Middle frontal gyrus (tissue), 1 donor: ENCODE data around the gene C3orf18.

Experiments used
- DNase-seq: peaks from one replicate; pipeline ENCODE4 v3.0.0-alpha.2; 2015; ENCODE audit warnings: low spot score; ENCODE audit errors: extremely low spot score

The C3orf18 gene

DNA sequence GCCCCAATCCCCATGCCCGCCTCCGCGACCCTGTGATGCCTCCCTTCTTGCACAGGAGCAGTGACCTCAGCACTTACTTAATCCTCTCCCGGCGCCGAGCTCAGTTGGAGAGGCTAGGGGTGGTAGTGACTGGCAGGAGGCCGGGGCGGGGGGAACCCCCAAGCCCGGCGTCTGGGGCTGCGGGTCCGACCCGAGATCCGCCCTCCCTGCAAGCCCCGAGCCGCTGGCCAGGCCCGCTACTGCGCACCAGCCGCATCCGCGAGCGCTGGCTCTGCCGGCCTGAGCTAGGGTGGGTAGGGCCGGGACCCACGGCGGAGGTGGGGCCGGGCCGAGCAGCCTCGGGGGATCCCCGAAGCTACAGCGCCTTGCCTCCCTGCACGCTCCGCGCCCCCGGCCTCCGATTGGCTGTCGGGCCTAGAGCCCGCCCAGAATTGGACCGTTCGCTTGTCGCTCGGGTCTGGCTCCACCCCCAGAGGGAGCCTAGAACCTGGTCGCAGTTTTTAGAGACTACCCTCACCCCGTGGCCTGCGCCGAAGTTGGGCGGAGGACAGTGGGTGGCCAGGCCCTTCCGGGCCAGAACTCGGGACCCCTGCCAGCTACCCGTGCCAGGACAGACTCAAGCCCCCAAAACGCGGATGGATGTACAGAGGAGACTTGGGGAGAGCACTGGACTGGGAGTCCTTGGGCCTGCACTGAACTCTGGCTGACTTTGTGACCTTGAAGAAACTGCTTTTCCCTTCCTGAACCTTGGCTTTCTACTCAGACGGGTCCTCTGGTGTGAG, at the start of gene C3orf18:
Gene C3orf18, minus strand, starts transcription at position 362 of the 782 bp plus-strand sequence. CDS start 2,048 bp downstream, outside the sequence.
- DNase-seq: peak; percentile 89

DNA sequence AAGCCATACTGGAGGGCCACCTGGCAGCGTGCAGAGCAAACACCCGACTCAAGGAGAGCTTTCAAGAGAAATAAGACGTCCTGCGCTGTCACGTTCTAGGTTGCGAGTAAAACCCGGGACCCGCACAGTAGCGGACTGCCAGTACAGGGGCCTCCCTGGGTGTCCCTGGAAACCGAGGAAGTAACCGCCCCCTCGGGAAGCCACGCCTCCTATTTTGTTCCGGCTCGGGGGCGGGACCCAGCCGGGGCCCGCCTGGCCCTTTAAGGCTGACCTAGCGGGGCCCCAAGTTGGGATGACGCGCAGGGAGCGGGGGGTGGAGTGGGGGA, 49.2 kb upstream of the C3orf18 start:
- DNase-seq: peak; percentile 72

DNA sequence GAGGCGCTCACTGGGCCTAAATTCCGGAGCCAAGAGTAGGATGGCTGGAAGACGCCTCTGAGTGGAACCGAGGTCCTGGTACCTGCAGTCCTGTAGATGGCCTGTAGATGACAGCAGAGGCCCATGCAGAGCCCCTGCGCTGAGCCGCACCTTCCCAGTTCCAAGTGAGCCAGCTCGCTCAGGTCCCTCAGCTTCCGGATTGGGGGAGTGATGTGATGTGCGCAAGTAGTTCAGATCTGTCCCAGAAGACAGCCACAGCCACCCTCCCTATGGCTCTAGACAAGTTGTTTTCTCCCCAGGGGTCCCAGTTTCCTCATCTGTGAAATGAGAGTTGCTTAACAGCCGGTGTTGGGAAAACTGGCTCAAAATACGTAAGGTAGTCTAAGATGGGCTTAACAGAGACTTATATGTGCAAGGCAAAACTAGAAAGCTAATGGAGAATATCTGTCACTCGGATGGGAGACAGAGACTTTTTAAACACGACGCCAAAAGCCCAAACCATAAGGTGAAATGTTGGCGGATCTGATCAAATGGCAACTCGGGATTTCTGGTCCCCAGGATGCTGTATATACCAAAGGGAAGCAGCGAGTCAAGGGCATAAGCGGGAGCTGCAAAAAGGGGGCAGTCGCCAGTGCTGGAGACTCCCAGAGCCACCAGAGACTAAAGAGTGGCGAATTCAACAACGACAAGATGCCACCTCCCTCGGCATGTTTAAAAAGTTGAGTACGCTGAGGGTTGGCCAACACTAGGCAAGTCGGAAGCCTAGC, 48.6 kb upstream of the C3orf18 start:
- peak; percentile 67 for DNase-seq

DNA sequence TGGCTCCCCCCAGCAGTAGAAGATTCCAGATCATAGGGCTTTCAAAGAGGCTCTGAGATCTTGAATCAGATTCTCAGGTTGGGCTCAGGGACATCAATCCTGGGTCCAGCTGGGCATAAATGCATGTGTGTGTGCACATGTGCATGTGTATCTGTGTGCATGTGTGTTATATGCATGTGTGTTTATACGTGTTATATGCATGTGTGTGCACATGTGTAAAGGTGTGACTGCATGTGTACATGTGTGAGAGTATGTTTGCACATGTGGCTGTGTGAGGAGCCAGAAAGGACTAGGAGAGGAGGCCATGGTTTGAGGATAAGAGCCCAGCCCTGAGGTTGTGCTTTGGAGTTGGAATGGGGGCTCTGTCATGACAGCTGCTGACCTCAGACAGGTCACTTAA, 47.6 kb upstream of the C3orf18 start:
- DNase-seq: no peak

DNA sequence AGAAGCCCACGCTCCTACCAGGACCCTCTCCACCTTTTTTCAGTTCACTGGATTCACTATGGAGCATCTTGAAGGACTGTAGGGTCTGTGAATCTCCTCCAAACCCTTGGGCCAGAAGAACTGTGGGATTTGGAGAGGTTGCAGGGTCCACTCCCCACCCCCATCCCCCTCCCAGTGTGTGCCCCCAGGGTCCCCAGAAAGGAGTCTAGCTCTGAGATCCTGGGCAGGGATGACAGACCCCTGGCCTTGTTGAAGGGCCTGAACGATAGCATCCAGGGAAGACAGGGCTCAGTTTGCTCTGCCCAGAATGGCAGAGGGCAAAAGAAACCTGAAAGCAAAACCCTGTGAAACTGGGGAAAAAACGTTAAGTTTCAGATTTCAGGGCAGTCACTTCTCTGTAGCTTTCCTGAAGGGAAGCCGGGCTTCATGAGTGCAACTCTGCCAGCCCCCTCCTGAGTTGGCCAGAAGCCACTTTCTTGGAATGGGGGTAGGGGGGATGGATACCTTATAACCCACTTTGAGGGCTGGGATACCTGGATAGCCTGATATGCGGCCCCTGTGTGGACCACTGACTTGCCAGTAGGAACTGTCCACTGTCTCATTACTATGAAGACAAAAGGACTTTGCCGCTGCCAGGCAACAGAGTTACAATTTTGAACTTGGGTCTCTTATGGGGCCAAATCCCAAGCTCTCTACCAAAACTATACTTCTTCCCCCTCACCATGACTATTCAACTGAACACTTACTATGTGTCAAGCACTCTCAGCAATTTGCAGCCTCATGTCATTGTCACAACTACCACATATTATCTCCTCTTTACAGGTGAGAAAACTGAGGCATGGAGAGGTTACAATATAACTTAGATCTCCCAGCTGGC, 45.7 kb upstream of the C3orf18 start:
- no peak for DNase-seq

DNA sequence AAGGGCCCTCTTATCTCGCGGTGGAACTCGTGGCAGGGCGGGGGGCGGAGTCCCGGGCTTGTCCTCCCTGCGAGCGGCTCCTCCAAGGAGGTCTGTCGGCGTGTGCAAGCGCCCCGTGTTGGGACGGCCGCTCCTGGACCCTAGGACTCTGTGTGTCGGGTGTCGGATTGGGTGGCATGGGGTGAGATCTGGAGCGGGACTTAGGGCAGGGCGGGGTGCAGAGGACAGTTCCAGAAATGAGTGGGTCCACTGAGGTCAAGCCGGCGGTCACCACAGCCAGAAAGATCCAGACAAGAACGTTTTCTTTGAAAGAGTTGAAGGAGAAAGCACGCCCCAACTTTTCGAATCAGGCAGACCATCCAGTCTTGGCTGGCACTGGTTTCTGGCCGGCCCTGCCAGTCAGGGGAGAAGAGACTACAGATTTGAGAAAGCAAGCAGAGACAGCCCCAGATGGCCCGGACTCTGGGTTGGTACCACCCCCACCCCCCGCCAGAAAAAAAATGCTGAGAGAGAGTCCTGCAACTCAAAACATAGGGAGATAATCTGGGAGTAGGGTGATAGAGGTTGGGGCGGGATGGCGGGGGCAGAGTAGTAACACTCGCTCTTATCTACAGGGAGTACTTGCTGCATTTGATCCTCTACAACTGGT, 44.8 kb upstream of the C3orf18 start:
- no peak for DNase-seq

DNA sequence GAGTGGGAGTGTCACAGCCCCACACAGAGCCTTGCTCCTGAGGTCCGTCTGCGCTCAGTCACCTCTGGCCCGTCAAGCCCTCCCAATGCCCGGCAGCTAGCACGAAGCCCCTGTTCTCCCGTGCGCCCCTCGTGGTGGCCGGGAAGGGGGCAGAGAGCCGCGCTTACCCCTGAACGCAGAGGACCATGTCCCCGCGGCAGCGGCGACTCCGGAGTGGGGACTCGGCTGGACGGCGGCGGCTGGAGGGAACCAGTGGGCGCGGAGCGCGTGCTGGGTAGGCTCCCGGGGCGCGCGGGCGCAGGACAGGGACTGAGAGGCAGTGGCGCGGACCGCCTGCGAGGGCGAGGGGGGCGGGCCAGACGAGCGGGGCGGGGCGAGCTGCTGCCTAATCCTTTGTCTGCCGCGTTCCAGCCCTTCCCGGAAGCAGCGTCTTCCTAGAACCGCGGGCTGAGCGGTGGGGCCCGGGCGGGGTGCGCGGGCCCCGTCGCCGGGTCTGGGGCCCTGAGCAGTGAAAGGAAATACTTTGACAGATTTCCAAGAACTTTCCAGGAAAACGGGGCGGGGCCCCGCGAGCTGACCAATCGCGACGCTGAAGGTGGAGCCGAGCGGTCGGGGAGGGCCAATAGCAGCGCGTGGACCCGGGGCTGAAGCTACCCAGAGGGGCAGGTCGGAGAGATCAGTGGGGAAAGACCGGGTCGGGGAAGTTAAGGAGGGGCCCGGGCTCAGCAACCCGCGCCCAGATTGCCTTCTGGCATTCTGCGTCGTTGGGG, 44.1 kb upstream of the C3orf18 start, which contains the start of gene CISH:
Gene CISH, minus strand, starts transcription at position 311 of the 770 bp plus-strand sequence. Its CDS starts 124 bp downstream, at position 187.
- peak; percentile 48 for DNase-seq

DNA sequence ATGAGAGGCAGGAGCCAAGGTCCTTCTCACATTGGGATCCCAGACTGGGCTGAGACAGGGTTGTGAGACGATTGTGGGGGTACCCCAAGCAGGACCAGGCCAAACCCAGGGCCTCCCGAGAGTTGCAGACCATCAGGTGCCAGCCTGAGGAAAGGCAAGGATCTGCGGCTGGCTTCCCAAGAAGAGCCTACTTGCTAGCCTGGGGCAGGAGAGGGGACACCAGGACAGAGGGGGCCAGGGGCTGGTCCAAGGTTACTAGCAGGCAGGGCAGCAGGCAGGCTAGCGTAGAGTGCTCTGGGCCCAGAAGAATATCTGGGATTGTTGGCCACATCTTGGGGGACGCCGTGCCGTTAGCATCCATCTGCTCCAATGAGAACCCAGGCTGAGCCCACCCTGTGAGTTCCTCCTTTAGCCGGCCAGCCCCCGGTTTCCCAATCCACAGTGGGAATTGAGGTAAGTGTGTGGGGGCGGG, 43.5 kb upstream of the C3orf18 start:
- DNase-seq: no peak

DNA sequence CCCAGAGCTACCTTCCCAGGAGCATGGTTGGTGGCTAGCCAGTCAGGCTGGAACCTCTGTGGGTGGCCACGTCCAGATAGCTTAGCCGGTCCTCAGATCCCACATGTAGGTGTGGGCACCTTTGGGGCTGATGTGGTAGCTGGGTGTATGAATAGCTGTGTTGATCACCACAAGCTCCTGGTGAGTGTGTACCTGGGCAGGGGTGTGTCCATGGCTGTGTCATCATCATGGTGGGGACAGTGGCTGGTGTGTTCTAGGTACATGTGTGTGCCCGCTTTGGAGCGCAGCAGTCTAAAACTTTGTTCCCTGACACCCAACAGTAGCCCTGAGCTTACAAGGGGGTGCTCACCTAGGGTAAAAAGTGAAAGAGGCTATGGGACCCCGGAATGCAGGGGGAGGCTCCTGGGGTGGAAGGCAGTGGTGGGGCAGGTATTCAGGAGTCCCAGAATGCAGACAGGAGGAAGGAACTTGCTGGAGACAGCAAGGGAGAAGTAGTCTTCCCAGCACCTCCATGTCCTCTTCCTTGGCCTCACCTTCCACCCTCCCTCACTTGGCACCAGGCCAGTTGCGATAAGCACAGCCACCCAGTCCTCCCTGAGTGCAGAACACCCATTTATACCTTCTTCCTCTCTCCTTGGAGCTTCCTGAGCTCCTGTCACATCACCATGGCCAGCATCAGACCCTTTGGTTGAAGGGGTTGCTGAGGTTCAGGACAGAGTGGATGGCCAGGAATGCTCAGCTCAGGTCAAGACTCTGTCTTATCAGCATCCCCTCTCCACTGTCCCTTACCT, 42.8 kb upstream of the C3orf18 start:
- no peak for DNase-seq

DNA sequence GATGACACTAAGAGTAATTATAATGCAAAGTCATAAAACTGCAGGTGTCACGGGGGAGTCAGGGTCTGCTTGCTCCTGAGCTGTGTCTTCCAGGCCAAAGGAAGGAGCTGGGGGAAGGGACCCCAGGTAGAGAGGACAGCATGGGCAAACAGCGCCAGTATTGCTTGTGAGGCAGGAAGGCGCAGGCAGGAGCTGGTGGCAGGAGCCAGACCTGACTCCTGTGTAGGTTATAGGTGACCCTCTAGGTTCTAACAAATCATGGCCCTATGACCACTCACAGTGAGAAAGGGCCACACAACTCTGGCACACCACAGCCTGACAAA, 42.2 kb upstream of the C3orf18 start:
- no peak for DNase-seq

DNA sequence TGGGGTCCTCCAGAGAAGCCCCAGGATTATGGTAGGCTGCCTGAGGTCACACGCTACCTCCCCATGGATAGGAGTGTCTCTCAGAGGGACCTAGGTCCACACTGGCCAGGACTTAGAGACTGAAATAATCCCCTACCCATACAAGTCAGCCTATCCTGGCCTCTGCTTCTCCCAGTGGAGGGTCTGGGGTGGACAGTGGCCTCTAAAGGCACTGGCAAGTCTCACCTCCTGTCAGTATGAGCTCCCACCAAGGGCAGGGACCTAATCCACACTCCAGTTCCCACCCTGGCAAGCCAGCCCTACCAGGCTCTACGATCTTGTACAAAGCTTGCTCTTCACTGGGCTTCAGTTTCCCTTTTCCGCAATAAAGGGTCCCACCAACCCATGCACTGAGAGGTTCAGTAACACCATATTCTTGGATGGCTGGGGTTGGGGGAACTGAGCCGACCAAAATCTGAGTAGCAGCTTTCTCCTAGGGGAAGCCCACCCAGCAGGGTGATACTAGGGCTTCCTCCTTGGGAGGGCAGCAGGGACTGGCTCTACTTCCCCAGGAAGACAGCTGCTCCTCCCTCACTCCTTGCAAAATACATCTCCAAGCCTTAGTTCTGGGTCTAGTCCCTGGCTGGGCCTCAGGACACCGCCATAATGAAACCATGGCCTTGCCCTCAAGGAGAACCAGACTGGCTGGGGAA, 41.7 kb upstream of the C3orf18 start:
- DNase-seq: no peak

DNA sequence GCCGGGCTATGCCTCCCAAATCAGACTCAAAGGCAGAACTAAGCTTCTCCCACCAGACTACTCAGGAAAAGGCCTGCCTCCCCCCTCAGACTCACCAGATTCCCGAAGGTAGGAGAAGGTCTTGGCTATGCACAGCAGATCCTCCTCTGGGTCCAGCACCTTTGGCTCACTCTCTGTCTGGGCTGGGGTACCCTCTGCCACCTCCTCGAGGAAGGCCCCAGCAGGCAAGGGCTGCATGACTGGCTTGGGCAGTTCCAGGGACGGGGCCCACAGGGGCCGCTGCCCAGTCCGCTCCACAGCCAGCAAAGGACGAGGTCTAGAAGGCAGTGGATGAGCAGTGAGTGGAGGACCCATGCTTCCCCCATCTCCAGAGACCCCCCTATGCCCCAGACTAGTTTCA, 40.7 kb upstream of the C3orf18 start:
- DNase-seq: no peak

DNA sequence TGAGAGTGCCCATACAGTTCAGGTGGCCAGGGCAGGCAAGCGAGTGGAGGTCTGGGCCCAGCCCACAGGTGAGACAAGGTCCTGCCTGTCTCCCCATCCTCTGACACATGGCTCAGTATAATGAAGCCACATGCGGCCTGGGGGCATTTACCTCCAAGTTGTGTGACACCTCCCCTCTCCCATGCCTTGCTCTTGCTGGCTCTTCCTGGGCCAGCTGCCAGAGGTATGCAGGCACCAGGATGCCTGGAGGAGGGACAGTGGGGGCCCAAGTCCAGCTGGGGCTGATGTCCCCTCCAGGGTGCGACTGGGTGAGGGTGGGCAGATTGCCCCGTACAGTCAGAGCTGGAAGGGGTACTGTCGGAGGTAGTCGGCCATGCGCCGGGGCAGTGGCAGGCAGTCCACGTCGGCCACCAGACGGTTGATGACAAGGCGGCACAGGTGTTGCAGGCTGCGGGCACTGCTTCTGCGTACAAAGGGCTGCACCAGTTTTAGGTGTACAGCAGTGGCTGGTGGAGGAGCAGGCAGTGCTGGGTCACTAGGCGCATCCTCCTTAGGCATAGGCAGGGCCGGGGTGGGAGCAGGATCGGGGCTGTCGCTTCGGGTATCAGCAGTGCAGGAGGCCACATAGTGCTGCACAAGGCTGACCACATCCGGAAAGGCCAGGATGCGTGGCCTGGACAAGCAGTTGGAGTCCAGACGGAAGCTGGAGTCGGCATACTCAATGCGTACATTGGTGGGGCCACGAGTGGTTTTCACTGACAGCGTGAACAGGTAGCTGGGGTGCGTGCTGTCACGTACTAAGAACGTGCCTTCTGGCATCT, 39.9 kb upstream of the C3orf18 start:
- no peak for DNase-seq

DNA sequence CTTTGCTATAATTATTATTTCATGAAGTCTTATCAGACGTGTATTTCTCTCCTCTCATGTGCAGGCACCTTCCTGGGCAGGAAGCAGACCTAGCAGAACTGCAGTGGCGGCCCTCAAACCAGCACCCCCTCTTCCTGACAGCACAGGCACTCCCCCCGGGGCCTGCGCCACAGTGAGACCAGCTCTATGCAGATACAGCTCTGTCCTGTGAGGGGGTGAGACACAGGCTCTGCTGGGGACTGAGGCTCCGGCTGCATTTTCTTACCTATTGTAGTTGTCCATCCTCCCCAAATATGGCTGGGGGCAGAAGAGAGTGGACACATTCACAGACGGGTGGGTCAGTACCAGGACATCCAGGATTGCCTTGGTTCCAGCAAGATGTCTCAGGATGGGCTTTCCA, 39.0 kb upstream of the C3orf18 start:
- no peak for DNase-seq

DNA sequence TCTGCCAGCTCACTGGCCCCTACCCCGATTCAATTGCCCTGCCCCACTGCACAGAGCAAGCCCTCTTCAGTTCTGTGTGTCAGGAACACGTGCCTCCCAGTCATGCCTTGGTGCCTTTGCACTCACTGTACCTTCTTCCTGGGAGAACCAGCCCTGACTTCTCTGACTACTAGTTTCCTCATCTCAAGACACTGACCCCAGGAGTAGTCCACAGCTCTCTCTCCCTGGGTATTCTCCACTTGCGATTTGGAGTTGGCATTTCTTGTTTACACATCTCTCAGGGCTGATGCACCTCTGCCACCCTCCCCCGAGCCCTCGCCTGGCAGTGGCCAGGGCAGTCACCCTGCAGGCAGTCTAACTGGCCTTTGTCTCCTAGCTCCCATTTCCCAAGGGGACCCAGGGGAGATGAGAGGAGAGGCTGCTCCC, 38.4 kb upstream of the C3orf18 start:
- no peak for DNase-seq

DNA sequence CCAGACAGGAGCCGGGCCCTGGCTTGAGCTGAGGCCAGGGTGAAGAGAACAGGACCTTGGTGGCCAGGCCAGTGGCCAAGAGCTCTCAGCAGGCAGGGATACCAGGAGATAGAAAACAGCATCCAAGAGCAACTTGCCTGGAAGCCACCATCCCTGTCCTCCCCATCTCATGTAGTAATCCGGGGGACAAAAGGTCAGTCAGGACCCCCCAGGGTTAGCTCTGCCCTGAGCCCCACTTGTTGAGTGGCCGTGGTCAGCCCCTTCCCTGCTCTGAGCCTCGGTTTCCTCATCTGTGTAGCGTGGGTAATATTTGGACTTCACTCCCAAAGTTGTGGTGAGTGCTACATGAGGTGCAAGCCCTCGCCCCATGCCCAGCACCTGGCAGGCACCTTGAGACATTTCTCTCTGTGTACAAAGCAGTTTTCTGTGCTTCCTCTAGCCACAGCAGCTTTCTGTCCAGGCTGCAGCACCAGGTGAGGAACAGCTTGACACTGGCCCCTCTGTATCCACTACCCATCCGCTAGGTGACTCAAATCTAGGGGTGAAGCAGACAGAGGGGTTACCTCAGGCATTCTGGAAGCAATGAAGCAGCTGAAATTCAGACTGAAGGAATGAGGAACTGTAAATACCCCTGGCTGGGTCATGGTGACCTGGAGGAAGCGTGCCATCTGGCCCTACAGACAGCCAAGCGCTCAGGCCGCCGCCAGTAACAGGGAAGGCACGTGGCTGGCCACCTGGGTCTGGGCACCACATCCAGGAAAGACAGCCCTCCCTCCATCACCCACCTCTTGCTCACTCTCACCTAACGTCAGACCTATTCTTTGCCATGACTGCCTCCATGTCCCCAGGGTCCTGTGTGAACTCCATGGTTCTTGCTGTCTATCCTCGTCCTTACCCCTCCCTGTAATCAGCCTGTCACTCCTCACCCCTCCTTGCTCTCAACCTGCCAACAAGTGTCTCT, 37.4 kb upstream of the C3orf18 start:
- DNase-seq: no peak

DNA sequence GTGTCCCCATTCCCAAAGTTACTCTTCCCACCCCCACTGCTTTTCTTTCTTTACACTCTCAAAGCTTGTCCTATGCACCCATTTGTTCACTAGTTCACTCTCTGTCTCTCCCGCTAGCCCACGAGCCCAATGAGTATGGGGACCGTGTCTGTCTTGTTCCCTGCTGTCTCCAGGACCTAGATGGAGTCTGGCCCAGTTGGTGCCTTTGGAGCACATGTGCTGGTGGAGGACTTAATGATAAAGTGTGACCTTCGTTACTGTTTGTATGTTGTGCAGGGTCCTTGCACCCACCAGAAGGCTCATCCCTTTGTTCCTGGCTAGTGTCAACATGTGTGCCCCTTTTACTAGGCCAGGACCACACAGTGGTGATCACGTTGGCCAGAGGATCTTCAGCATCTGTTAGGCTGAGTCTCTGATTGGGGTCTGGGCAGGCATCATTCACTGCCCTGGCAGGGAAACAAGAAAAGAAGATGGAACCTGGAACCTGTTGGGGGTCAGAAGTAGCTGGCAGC, 36.6 kb upstream of the C3orf18 start:
- no peak for DNase-seq
